Astrocyte (in vitro differentiated cells and primary cell): ENCODE data around the gene HYKK. TPM values are rescaled to one million over a fixed set of nuclear protein-coding genes. Genes with fewer than 3 reads are reported as not detected.

ENCODE experiments used
- DNase-seq: peaks from one replicate; pipeline ENCODE4 v3.0.0-alpha.2; 2010; ENCODE audit warnings: low read depth
- FAIRE-seq: peaks from 2 replicates; lab custom pipeline; 2011; peaks lifted over from hg19 to GRCh38; lab: Jason Lieb, UNC
- H2AFZ ChIP-seq: 2 replicates; pipeline ENCODE4 v1.6.0; 2012; ENCODE audit warnings: low read depth, low read length, inconsistent platforms
- H3K27ac ChIP-seq: 2 replicates; pipeline ENCODE4 v1.5.1; 2011; ENCODE audit warnings: low read depth, low read length, inconsistent platforms
- H3K27me3 ChIP-seq: 2 replicates; pipeline ENCODE4 v1.6.0; 2011; ENCODE audit warnings: low read length, inconsistent platforms; ENCODE audit not compliant: insufficient read depth
- H3K36me3 ChIP-seq: 2 replicates; pipeline ENCODE4 v1.5.1; 2011; ENCODE audit warnings: low read length, inconsistent platforms; ENCODE audit not compliant: insufficient read depth
- H3K4me1 ChIP-seq: 2 replicates; pipeline ENCODE4 v1.5.1; 2011; ENCODE audit warnings: low read length, inconsistent platforms; ENCODE audit not compliant: insufficient read depth
- H3K4me2 ChIP-seq: 2 replicates; pipeline ENCODE4 v1.6.0; 2012; ENCODE audit warnings: low read length, inconsistent platforms
- H3K4me3 ChIP-seq: 2 replicates; pipeline ENCODE4 v1.5.1; 2011; ENCODE audit warnings: low read depth, mild to moderate bottlenecking, low read length, inconsistent platforms; ENCODE audit not compliant: insufficient read depth
- H3K79me2 ChIP-seq: 2 replicates; pipeline ENCODE4 v1.6.0; 2012; ENCODE audit warnings: mild to moderate bottlenecking, low read length, inconsistent platforms; ENCODE audit not compliant: insufficient read depth
- H3K9ac ChIP-seq: 2 replicates; pipeline ENCODE4 v1.6.0; 2012; ENCODE audit warnings: mild to moderate bottlenecking, low read length, inconsistent platforms
- H3K9me3 ChIP-seq: 2 replicates; pipeline ENCODE4 v1.5.1; 2012; ENCODE audit warnings: low read depth, mild to moderate bottlenecking, low read length, inconsistent platforms; ENCODE audit not compliant: insufficient read depth
- H4K20me1 ChIP-seq: 2 replicates; pipeline ENCODE4 v1.6.0; 2012; ENCODE audit warnings: low read length, inconsistent platforms; ENCODE audit not compliant: insufficient read depth
- H3K27ac Mint-ChIP-seq: one replicate; pipeline ENCODE4 v1.8.0; 2021; ENCODE audit warnings: mild to moderate bottlenecking, mixed read lengths; ENCODE audit not compliant: unreplicated experiment
- H3K27me3 Mint-ChIP-seq: one replicate; pipeline ENCODE4 v1.8.0; 2021; ENCODE audit warnings: low read depth, mixed read lengths; ENCODE audit not compliant: unreplicated experiment
- H3K36me3 Mint-ChIP-seq: one replicate; pipeline ENCODE4 v1.8.0; 2021; ENCODE audit warnings: low read depth, mixed read lengths; ENCODE audit not compliant: unreplicated experiment
- H3K4me1 Mint-ChIP-seq: one replicate; pipeline ENCODE4 v1.8.0; 2021; ENCODE audit warnings: low read depth, mixed read lengths; ENCODE audit not compliant: unreplicated experiment
- H3K4me3 Mint-ChIP-seq: one replicate; pipeline ENCODE4 v1.8.0; 2021; ENCODE audit warnings: mild to moderate bottlenecking, moderate library complexity, mixed read lengths; ENCODE audit not compliant: unreplicated experiment
- H3K9me3 Mint-ChIP-seq: one replicate; pipeline ENCODE4 v1.8.0; 2021; ENCODE audit warnings: mild to moderate bottlenecking, mixed read lengths; ENCODE audit not compliant: unreplicated experiment
- EZH2 ChIP-seq: IDR thresholded peaks from 2 replicates; pipeline ENCODE4 v1.6.1; 2012; ENCODE audit warnings: mild to moderate bottlenecking, low read length, inconsistent platforms; ENCODE audit not compliant: insufficient read depth
- total RNA-seq: library from RNA; stranded (reverse); gene quantifications from 2 replicates; pipeline ENCODE4 v1.2.1, GENCODE V29; 2021
- TF ChIP-seq, protein P1 (sequence below): IDR thresholded peaks from 2 replicates; pipeline ENCODE4 v1.5.1; 2011; ENCODE audit warnings: low read depth, mild to moderate bottlenecking, inconsistent platforms, low read length, moderate library complexity; ENCODE audit not compliant: insufficient read depth

Gene HYKK
- total RNA-seq, 1 donor from 2014 or later: 1.3 TPM

DNA sequence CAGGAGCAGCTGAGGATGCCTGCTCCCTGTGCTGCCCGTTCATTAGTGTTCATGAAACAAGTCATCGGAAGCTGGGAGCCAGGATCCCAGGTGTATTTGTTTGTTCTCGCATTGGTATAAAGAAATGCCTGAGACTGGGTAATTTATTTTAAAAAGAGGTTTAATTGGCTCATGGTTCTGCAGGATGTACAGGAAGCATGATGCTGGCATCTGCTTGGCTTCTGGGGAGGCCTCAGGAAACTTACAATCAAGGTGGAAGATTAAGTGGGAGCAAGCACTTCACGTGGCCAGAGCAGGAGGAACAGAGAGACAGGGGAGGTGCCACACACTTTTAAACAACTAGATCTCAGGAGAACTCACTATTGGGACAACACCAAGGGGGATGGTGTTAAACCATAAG, 5.5 kb upstream of the HYKK start:
- Histone ChIP-seq H3K9me3 (no peaks in the 10 kb centered on the region), H3K27ac (no peak overlapping the region), H3K27me3 (no peaks in the 10 kb centered on the region), H3K4me1 (no peaks in the 10 kb centered on the region), H3K36me3 (peaks cover 25% of the 10 kb centered on the region), H2AFZ (no peak overlapping the region), H3K79me2 (no peaks in the 10 kb centered on the region), H3K4me2 (no peak overlapping the region), H3K9ac (no peak overlapping the region), H3K4me3 (no peak overlapping the region), H4K20me1 (no peaks in the 10 kb centered on the region)
- DNase-seq (no peak), FAIRE-seq (no peak)
- H3K4me1 Mint-ChIP-seq: no peaks in the 10 kb centered on the region
- peaks cover 2% of the 10 kb centered on the region for H3K9me3 Mint-ChIP-seq
- no peaks in the 10 kb centered on the region for H3K27me3 Mint-ChIP-seq
- no peak overlapping the region for H3K27ac Mint-ChIP-seq
- H3K36me3 Mint-ChIP-seq: peaks cover 17% of the 10 kb centered on the region
- TF ChIP-seq, protein P1, sequence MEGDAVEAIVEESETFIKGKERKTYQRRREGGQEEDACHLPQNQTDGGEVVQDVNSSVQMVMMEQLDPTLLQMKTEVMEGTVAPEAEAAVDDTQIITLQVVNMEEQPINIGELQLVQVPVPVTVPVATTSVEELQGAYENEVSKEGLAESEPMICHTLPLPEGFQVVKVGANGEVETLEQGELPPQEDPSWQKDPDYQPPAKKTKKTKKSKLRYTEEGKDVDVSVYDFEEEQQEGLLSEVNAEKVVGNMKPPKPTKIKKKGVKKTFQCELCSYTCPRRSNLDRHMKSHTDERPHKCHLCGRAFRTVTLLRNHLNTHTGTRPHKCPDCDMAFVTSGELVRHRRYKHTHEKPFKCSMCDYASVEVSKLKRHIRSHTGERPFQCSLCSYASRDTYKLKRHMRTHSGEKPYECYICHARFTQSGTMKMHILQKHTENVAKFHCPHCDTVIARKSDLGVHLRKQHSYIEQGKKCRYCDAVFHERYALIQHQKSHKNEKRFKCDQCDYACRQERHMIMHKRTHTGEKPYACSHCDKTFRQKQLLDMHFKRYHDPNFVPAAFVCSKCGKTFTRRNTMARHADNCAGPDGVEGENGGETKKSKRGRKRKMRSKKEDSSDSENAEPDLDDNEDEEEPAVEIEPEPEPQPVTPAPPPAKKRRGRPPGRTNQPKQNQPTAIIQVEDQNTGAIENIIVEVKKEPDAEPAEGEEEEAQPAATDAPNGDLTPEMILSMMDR: no peak
- no peak for TF ChIP-seq EZH2
- H3K4me3 Mint-ChIP-seq: no peak overlapping the region

DNA sequence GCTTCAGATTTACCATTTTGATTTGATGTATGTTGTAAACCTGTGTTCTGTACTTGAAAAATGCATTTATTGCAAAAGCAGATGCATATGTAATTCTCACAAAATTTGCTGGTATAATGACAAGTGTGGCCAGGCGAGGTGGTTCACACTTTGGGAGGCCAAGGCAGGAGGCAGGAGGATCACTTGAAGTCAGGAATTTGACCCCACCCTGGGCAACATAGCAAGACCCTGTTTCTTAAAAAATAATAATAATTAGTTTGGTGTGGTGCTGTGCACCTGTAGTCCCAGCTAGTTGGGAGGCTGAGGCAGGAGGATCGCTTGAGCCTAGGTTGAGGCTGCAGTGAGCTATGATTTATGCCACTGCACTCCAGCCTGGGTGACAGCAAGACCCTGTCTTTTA, 4.7 kb upstream of the HYKK start:
- Histone ChIP-seq H2AFZ (no peak overlapping the region), H3K79me2 (no peaks in the 10 kb centered on the region), H3K27ac (no peak overlapping the region), H3K4me3 (no peak overlapping the region), H3K27me3 (no peaks in the 10 kb centered on the region), H3K36me3 (peaks cover 17% of the 10 kb centered on the region), H3K9ac (no peak overlapping the region), H3K4me1 (no peaks in the 10 kb centered on the region), H3K9me3 (no peaks in the 10 kb centered on the region), H3K4me2 (no peak overlapping the region), H4K20me1 (no peaks in the 10 kb centered on the region)
- Mint-ChIP-seq H3K36me3 (peaks cover 17% of the 10 kb centered on the region), H3K4me1 (peaks cover 2% of the 10 kb centered on the region), H3K4me3 (no peak overlapping the region), H3K27ac (no peak overlapping the region), H3K9me3 (peaks cover 2% of the 10 kb centered on the region), H3K27me3 (no peaks in the 10 kb centered on the region)
- DNase-seq (no peak), FAIRE-seq (no peak)
- TF ChIP-seq, protein P1: no peak
- no peak for TF ChIP-seq EZH2

DNA sequence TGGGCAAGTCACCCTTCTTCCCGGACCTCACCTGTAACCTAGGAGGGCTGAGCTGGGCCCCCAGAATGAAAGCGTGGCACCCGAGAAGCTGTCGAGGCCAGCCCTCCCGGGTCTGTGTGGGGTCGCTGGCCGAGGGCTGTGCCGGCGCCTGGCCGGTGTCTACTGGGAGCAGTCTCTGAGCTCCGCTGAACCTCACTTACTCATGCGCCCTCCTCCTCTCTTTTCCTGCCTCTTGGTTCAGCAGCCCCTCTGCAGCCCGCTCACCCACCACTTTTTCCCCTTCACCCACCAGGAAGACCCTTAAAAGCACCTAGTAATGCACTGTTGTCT, 419 bp downstream of the HYKK start:
- H3K36me3 Mint-ChIP-seq: no peaks in the 10 kb centered on the region
- TF ChIP-seq, protein P1: no peak
- TF ChIP-seq EZH2: no peak
- H3K9me3 ChIP-seq: no peaks in the 10 kb centered on the region
- peak overlapping the region; percentile 22 for H3K27ac ChIP-seq
- FAIRE-seq (no peak), DNase-seq (no peak)
- peaks cover 4% of the 10 kb centered on the region for H3K4me1 ChIP-seq
- no peaks in the 10 kb centered on the region for H4K20me1 ChIP-seq
- H3K9me3 Mint-ChIP-seq: no peaks in the 10 kb centered on the region
- H3K27me3 Mint-ChIP-seq: peaks cover 7% of the 10 kb centered on the region
- H3K9ac ChIP-seq: peak overlapping the region; percentile 81
- peak overlapping the region; percentile 74 for H3K27ac Mint-ChIP-seq
- H3K36me3 ChIP-seq: no peaks in the 10 kb centered on the region
- H3K27me3 ChIP-seq: no peaks in the 10 kb centered on the region
- peak overlapping the region; percentile 88 for H3K4me3 Mint-ChIP-seq
- H2AFZ ChIP-seq: peak overlapping the region; percentile 95
- H3K4me3 ChIP-seq: peak overlapping the region; percentile 80
- H3K79me2 ChIP-seq: no peaks in the 10 kb centered on the region
- H3K4me1 Mint-ChIP-seq: peaks cover 5% of the 10 kb centered on the region
- peak overlapping the region; percentile 99 for H3K4me2 ChIP-seq
